GM12878 (cell line): Measurements from ENCODE around the gene MGAT5.

Source experiments
- ATF3 ChIP-seq: IDR thresholded peaks from 2 replicates; pipeline ENCODE4 v1.6.1; 2011; ENCODE audit warnings: low read depth, mild to moderate bottlenecking, low read length, moderate library complexity, borderline replicate concordance; ENCODE audit errors: extremely low read depth
- CREB1 ChIP-seq: IDR thresholded peaks from 2 replicates; pipeline ENCODE4 v1.6.1; 2012; ENCODE audit warnings: low read depth, mild to moderate bottlenecking, inconsistent platforms
- CTCF ChIP-seq, 3 experiments: IDR thresholded peaks in 2 of 3; conservative IDR thresholded peaks in 1 of 3; 2 replicates each; pipeline ENCODE4 v1.5.1; 2011; ENCODE audit warnings: low read depth in 3 of 3, low read length in 3 of 3, mild to moderate bottlenecking in 3 of 3, control low read depth in 2 of 3, moderate library complexity in 2 of 3, inconsistent platforms in 1 of 3, mixed read lengths in 1 of 3; ENCODE audit not compliant: control insufficient read depth in 2 of 3, insufficient read depth in 1 of 3; ENCODE audit errors: extremely low read depth in 1 of 3
- CUX1 ChIP-seq: IDR thresholded peaks from 2 replicates; pipeline ENCODE4 v1.6.1; 2012; ENCODE audit warnings: improper control_type of control experiment, low read depth, low read length; ENCODE audit not compliant: insufficient replicate concordance
- NKRF ChIP-seq: fragments of 450-650 bp; conservative IDR thresholded peaks from 2 replicates; pipeline ENCODE4 v1.6.1; 2017; ENCODE audit warnings: mild to moderate bottlenecking, moderate library complexity
- POLR2AphosphoS5 ChIP-seq: IDR thresholded peaks from 2 replicates; pipeline ENCODE4 v1.6.1; 2011; ENCODE audit warnings: mild to moderate bottlenecking, low read length, inconsistent platforms
- RCOR1 ChIP-seq: conservative IDR thresholded peaks from 2 replicates; pipeline ENCODE4 v1.6.1; 2012; ENCODE audit warnings: low read depth, low read length, improper control_type of control experiment

- TF ChIP-seq NKRF (no peak), CTCF (IDR thresholded peaks at IDR 0.05 in 2 of 3, conservative IDR thresholded peaks at IDR 0.05 in 1 of 3; ENCODE audit: control insufficient read depth in 2 of 3, extremely low read depth in 1 of 3, insufficient read depth in 1 of 3, low read depth in 3 of 3, low read length in 3 of 3) (no peak), POLR2AphosphoS5 (no peak), CUX1 (no peak), CREB1 (no peak), RCOR1 (no peak), ATF3 (no peak)
Observed at GRCh38 chr2:134217351-134217750, 36.5 kb upstream of the MGAT5 start.
